ENCODE data around the gene C6orf136.

Gene C6orf136

DNA sequence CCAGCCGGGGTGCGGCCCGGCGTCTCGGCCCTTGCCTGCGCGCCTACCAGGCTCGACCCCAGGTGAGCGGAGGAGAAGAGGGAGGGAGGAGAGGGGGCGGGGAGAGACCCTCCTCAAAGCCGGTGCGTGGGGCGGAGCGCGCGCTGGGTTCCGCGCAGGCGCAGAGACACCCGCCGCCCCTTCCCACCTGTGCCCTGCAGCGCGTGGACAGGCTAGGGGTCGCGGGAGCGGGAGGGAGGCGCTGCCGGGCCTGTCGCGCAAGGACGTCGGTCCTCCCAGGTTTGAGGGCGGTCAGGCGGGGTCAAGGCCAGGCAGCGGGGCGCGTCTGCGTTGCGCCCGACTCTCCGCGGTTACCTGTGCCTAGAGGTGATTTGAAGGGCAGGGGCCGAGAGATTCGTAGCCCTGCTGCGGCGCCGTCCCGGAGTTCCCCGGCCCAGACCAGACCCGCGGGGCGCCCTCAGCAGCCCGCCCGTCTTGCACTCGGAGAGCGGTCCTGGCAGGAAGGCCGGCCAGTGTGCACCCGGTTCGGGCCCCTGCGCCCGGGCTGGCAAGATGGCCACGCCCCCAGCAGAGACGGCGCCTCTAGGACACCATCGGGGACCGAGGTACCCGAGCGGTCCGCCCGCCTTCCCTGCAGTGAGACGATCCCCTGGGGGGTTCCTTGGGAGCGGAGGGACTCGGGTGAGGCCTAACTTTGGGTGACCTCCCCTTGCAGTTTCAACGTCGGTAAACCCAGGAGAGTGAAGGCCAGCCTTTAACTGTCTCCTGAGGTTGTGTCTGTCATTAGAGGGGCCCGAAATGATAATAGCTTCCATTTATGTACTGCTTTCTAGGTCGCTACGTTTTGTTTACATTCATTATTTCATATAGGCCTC, 546 bp downstream of the C6orf136 start:
- Histone ChIP-seq H3K4me1 (ENCODE audit: control insufficient read depth in 2 of 2, insufficient read depth in 1 of 2, low read depth in 1 of 2, low read length in 2 of 2) (peaks cover 4 to 5% of the 10 kb centered on the region in 2 donors), H3K9ac (ENCODE audit: low read depth, low read length, poor library complexity) (peak overlapping the region; percentile 98), H2BK5ac (ENCODE audit: low read length) (peak overlapping the region; percentile 90), H3K27ac (replicated peaks; ENCODE audit: low read length) (peak overlapping the region; percentile 90), H3K9me3 (replicated peaks in 1 of 2; ENCODE audit: control insufficient read depth in 2 of 2, insufficient read depth in 1 of 2, low read depth in 1 of 2, low read length in 2 of 2) (no peaks in the 10 kb centered on the region), H3K14ac (ENCODE audit: low read length) (peak overlapping the region; percentile 71), H3K27me3 (ENCODE audit: control insufficient read depth in 3 of 3, insufficient read depth in 3 of 3, low read depth in 1 of 3, low read length in 3 of 3) (no peaks in the 10 kb centered on the region), H2AFZ (ENCODE audit: low read length) (peak overlapping the region; percentile 98), H2BK120ac (ENCODE audit: low read depth, low read length) (no peak overlapping the region), H3K23ac (ENCODE audit: low read depth, low read length, poor library complexity) (peak overlapping the region; percentile 99), H3K4ac (ENCODE audit: low read length) (no peak overlapping the region), H3K36me3 (replicated peaks in 1 of 2; ENCODE audit: control insufficient read depth in 2 of 2, insufficient read depth in 2 of 2, low read length in 2 of 2) (peaks cover 29 to 69% of the 10 kb centered on the region in 2 donors), H2AK5ac (ENCODE audit: low read depth, low read length) (peak overlapping the region; percentile 75), H4K8ac (ENCODE audit: low read depth, low read length) (peak overlapping the region; percentile 17), H2BK12ac (ENCODE audit: low read length) (no peak overlapping the region), H4K91ac (ENCODE audit: low read depth, low read length, poor library complexity) (peak overlapping the region; percentile 97), H2BK15ac (ENCODE audit: low read length) (peak overlapping the region; percentile 37), H3K79me1 (ENCODE audit: low read depth, low read length) (peaks cover 12% of the 10 kb centered on the region), H3K18ac (ENCODE audit: low read length) (peak overlapping the region; percentile 97), H3K4me2 (ENCODE audit: insufficient read depth, low read length, poor library complexity, severe bottlenecking) (peak overlapping the region; percentile 86), H3K4me3 (ENCODE audit: low read length in 2 of 2) (peak overlapping the region; percentile 92 to 97)
- peak; percentile 52 for DNase-seq (ENCODE audit: low spot score)
- no CpG with 5 or more reads among the region's 78 CpGs for WGBS, 2 donors (ENCODE audit: extremely low coverage in 2 of 2, insufficient read length in 2 of 2, insufficient replicate concordance in 1 of 2)

GRCh38 chr6:30651143-30651542, 4.2 kb downstream of the C6orf136 start:
- Histone ChIP-seq H2AFZ (ENCODE audit: low read length) (no peak overlapping the region), H3K14ac (ENCODE audit: low read length) (no peak overlapping the region), H3K4ac (ENCODE audit: low read length) (no peak overlapping the region), H3K27me3 (ENCODE audit: control insufficient read depth in 3 of 3, insufficient read depth in 3 of 3, low read depth in 1 of 3, low read length in 3 of 3) (no peaks in the 10 kb centered on the region), H3K4me3 (ENCODE audit: low read length in 2 of 2) (no peak overlapping the region), H3K9me3 (replicated peaks in 1 of 2; ENCODE audit: control insufficient read depth in 2 of 2, insufficient read depth in 1 of 2, low read depth in 1 of 2, low read length in 2 of 2) (no peaks in the 10 kb centered on the region), H3K18ac (ENCODE audit: low read length) (no peak overlapping the region), H3K27ac (replicated peaks; ENCODE audit: low read length) (no peak overlapping the region), H3K9ac (ENCODE audit: low read depth, low read length, poor library complexity) (no peak overlapping the region), H3K36me3 (replicated peaks in 1 of 2; ENCODE audit: control insufficient read depth in 2 of 2, insufficient read depth in 2 of 2, low read length in 2 of 2) (peaks cover 29 to 72% of the 10 kb centered on the region in 2 donors), H3K4me2 (ENCODE audit: insufficient read depth, low read length, poor library complexity, severe bottlenecking) (no peak overlapping the region), H2BK15ac (ENCODE audit: low read length) (no peak overlapping the region), H4K8ac (ENCODE audit: low read depth, low read length) (no peak overlapping the region), H2BK120ac (ENCODE audit: low read depth, low read length) (no peak overlapping the region), H3K23ac (ENCODE audit: low read depth, low read length, poor library complexity) (no peak overlapping the region), H4K91ac (ENCODE audit: low read depth, low read length, poor library complexity) (no peak overlapping the region), H2AK5ac (ENCODE audit: low read depth, low read length) (no peak overlapping the region), H3K79me1 (ENCODE audit: low read depth, low read length) (peaks cover 8% of the 10 kb centered on the region), H2BK12ac (ENCODE audit: low read length) (no peak overlapping the region), H3K4me1 (ENCODE audit: control insufficient read depth in 2 of 2, insufficient read depth in 1 of 2, low read depth in 1 of 2, low read length in 2 of 2) (peaks cover 1 to 5% of the 10 kb centered on the region in 2 donors), H2BK5ac (ENCODE audit: low read length) (no peak overlapping the region)
- DNase-seq (ENCODE audit: low spot score) = no peak
- no CpG with 5 or more reads among the region's 12 CpGs for WGBS, 2 donors (ENCODE audit: extremely low coverage in 2 of 2, insufficient read length in 2 of 2, insufficient replicate concordance in 1 of 2)

GRCh38 chr6:30654798-30655742, 8.1 kb downstream of the C6orf136 start:
- Histone ChIP-seq H2BK15ac (ENCODE audit: low read length) (no peak overlapping the region), H4K8ac (ENCODE audit: low read depth, low read length) (no peak overlapping the region), H3K9ac (ENCODE audit: low read depth, low read length, poor library complexity) (no peak overlapping the region), H3K36me3 (replicated peaks in 1 of 2; ENCODE audit: control insufficient read depth in 2 of 2, insufficient read depth in 2 of 2, low read length in 2 of 2) (peaks cover 52 to 93% of the 10 kb centered on the region in 2 donors), H2AK5ac (ENCODE audit: low read depth, low read length) (no peak overlapping the region), H4K91ac (ENCODE audit: low read depth, low read length, poor library complexity) (no peak overlapping the region), H3K27ac (replicated peaks; ENCODE audit: low read length) (no peak overlapping the region), H3K4me2 (ENCODE audit: insufficient read depth, low read length, poor library complexity, severe bottlenecking) (no peak overlapping the region), H3K9me3 (replicated peaks in 1 of 2; ENCODE audit: control insufficient read depth in 2 of 2, insufficient read depth in 1 of 2, low read depth in 1 of 2, low read length in 2 of 2) (no peaks in the 10 kb centered on the region), H3K18ac (ENCODE audit: low read length) (no peak overlapping the region), H3K4me3 (ENCODE audit: low read length in 2 of 2) (no peak overlapping the region), H2BK120ac (ENCODE audit: low read depth, low read length) (no peak overlapping the region), H2BK12ac (ENCODE audit: low read length) (no peak overlapping the region), H3K4me1 (ENCODE audit: control insufficient read depth in 2 of 2, insufficient read depth in 1 of 2, low read depth in 1 of 2, low read length in 2 of 2) (no peaks in the 10 kb centered on the region), H3K14ac (ENCODE audit: low read length) (no peak overlapping the region), H3K23ac (ENCODE audit: low read depth, low read length, poor library complexity) (no peak overlapping the region), H2AFZ (ENCODE audit: low read length) (no peak overlapping the region), H2BK5ac (ENCODE audit: low read length) (no peak overlapping the region), H3K4ac (ENCODE audit: low read length) (no peak overlapping the region), H3K27me3 (ENCODE audit: control insufficient read depth in 3 of 3, insufficient read depth in 3 of 3, low read depth in 1 of 3, low read length in 3 of 3) (no peaks in the 10 kb centered on the region), H3K79me1 (ENCODE audit: low read depth, low read length) (peaks cover 2% of the 10 kb centered on the region)
- WGBS, 2 donors (ENCODE audit: extremely low coverage in 2 of 2, insufficient read length in 2 of 2, insufficient replicate concordance in 1 of 2) = no CpG with 5 or more reads among the region's 19 CpGs
- DNase-seq (ENCODE audit: low spot score) = no peak

DNA sequence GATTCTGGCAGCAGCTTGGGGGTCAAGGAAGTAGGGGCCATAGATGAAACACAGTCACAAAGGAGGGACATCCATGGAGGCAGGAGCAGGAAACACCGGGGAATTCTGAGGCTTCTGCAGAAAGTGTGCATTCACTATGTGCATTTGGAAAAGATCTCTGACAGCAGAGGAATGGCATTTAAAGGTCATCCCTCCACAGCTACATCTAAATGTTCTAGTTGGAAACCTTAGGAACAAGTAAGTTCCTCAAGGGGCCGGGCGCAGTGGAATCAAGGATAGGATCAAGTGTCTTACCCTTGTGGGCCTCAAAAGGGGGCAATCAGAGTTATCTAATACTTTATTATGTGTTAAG, 8.8 kb downstream of the C6orf136 start:
- no peak overlapping the region for H4K8ac ChIP-seq (ENCODE audit: low read depth, low read length)
- H3K79me1 ChIP-seq (ENCODE audit: low read depth, low read length) = peaks cover 2% of the 10 kb centered on the region
- H3K4ac ChIP-seq (ENCODE audit: low read length) = no peak overlapping the region
- H4K91ac ChIP-seq (ENCODE audit: low read depth, low read length, poor library complexity) = no peak overlapping the region
- no peak overlapping the region for H2BK12ac ChIP-seq (ENCODE audit: low read length)
- H3K4me3 ChIP-seq (ENCODE audit: low read length in 2 of 2) = no peak overlapping the region
- H2BK120ac ChIP-seq (ENCODE audit: low read depth, low read length) = no peak overlapping the region
- no peak overlapping the region for H3K4me2 ChIP-seq (ENCODE audit: insufficient read depth, low read length, poor library complexity, severe bottlenecking)
- H2BK15ac ChIP-seq (ENCODE audit: low read length) = no peak overlapping the region
- WGBS, 2 donors (ENCODE audit: extremely low coverage in 2 of 2, insufficient read length in 2 of 2, insufficient replicate concordance in 1 of 2) = no CpG with 5 or more reads among the region's 3 CpGs
- no peak overlapping the region for H3K23ac ChIP-seq (ENCODE audit: low read depth, low read length, poor library complexity)
- H3K4me1 ChIP-seq (ENCODE audit: control insufficient read depth in 2 of 2, insufficient read depth in 1 of 2, low read depth in 1 of 2, low read length in 2 of 2) = no peaks in the 10 kb centered on the region
- H3K9ac ChIP-seq (ENCODE audit: low read depth, low read length, poor library complexity) = no peak overlapping the region
- no peak overlapping the region for H3K18ac ChIP-seq (ENCODE audit: low read length)
- H3K14ac ChIP-seq (ENCODE audit: low read length) = no peak overlapping the region
- peaks cover 55 to 94% of the 10 kb centered on the region in 2 donors for H3K36me3 ChIP-seq (replicated peaks in 1 of 2; ENCODE audit: control insufficient read depth in 2 of 2, insufficient read depth in 2 of 2, low read length in 2 of 2)
- no peaks in the 10 kb centered on the region for H3K27me3 ChIP-seq (ENCODE audit: control insufficient read depth in 3 of 3, insufficient read depth in 3 of 3, low read depth in 1 of 3, low read length in 3 of 3)
- H3K9me3 ChIP-seq (replicated peaks in 1 of 2; ENCODE audit: control insufficient read depth in 2 of 2, insufficient read depth in 1 of 2, low read depth in 1 of 2, low read length in 2 of 2) = no peaks in the 10 kb centered on the region
- H2AK5ac ChIP-seq (ENCODE audit: low read depth, low read length) = no peak overlapping the region
- H3K27ac ChIP-seq (replicated peaks; ENCODE audit: low read length) = no peak overlapping the region
- H2AFZ ChIP-seq (ENCODE audit: low read length) = no peak overlapping the region
- DNase-seq (ENCODE audit: low spot score) = no peak
- no peak overlapping the region for H2BK5ac ChIP-seq (ENCODE audit: low read length)
